ENCODE results near the gene NDUFA7. TPM values are rescaled to one million over a fixed set of nuclear protein-coding genes. Genes with fewer than 3 reads are reported as not detected.

NDUFA7 gene
- polyA plus RNA-seq, 1 of the 3 experiments (the other 2 are of a cell fraction): 111 TPM

- Histone ChIP-seq H3K4me3 (ENCODE audit: low read depth in 2 of 2, low read length in 1 of 2) (no peak overlapping the region), H4K20me1 (ENCODE audit: insufficient read depth) (no peaks in the 10 kb centered on the region), H3K79me2 (ENCODE audit: insufficient read depth) (no peaks in the 10 kb centered on the region), H3K9me2 (no peaks in the 10 kb centered on the region), H3K36me3 (replicated peaks in 1 of 2; ENCODE audit: control insufficient read depth in 1 of 2, insufficient read depth in 2 of 2, low read length in 1 of 2) (no peaks in the 10 kb centered on the region), H3F3A (replicated peaks; ENCODE audit: insufficient read depth) (no peaks in the 10 kb centered on the region), H3K9me3 (no peaks in the 10 kb centered on the region), H3K4me2 (no peak overlapping the region), H2AFZ (ENCODE audit: low read depth) (no peak overlapping the region), H3K9ac (no peak overlapping the region), H3K4me1 (ENCODE audit: control insufficient read depth in 1 of 2, insufficient read depth in 2 of 2, low read depth in 1 of 2, low read length in 1 of 2) (no peaks in the 10 kb centered on the region), H3K27me3 (ENCODE audit: insufficient read depth) (no peaks in the 10 kb centered on the region), H3K27ac (ENCODE audit: low read depth in 2 of 2, low read length in 1 of 2) (no peak overlapping the region)
- CTCF ChIA-PET: interaction anchor here (0.9 to 1.3 kb wide), 3 partner anchors 8 to 317 kb away, joined by 3 to 5 read pairs (median 3); no protein-coding TSS in a partner anchor
- no peak for DNase-seq
- TF ChIP-seq FOXJ3 (CRISPR knock-in tag; IDR thresholded peaks at IDR 0.05) (no peak), USF1 (IDR thresholded peaks at IDR 0.05; ENCODE audit: borderline replicate concordance, low read depth) (no peak), NRF1 (IDR thresholded peaks at IDR 0.05; ENCODE audit: low read depth, low read length) (no peak), IRF3 (IDR thresholded peaks at IDR 0.05; ENCODE audit: low read depth, low read length) (no peak), EZH2phosphoT487 (IDR thresholded peaks at IDR 0.05; ENCODE audit: borderline replicate concordance, low read depth) (no peak), REST (IDR thresholded peaks at IDR 0.05; ENCODE audit: low read depth, low read length) (no peak), RFX5 (IDR thresholded peaks at IDR 0.05; ENCODE audit: low read length) (no peak), MAX (IDR thresholded peaks at IDR 0.05; ENCODE audit: low read depth) (no peak), TCF12 (IDR thresholded peaks at IDR 0.05) (no peak)
- POLR2A ChIA-PET: no interaction called here
- WGBS (ENCODE audit: low lambda C conversion rate): 93% methylated on average over 8 of the region's 9 CpGs
Measured at GRCh38 chr19:8261347-8261746, 59.8 kb downstream of the NDUFA7 start.

Other genes with a start within 250 kb of the NDUFA7 start
- not detected in 2 replicates for gene FBN3, start 171.8 kb downstream of the NDUFA7 start, polyA plus RNA-seq (2012; rRNA removed)
- 36.5 and 41.4 TPM in 2 replicates for gene CERS4, start 112.0 kb downstream of the NDUFA7 start, polyA plus RNA-seq (2012; rRNA removed)
- gene CD320, start 13.0 kb downstream of the NDUFA7 start, polyA plus RNA-seq (2012; rRNA removed): 100 and 129 TPM in 2 replicates
- 410 and 601 TPM in 2 replicates for gene RPS28, start 121 bp upstream of the NDUFA7 start, polyA plus RNA-seq (2012; rRNA removed)
- gene KANK3, start 21.9 kb upstream of the NDUFA7 start, polyA plus RNA-seq (2012; rRNA removed): 0.51 and 0.91 TPM in 2 replicates
- 62.5 and 71.2 TPM in 2 replicates for gene ANGPTL4, start 42.8 kb upstream of the NDUFA7 start, polyA plus RNA-seq (2012; rRNA removed)
- 70.5 and 127 TPM in 2 replicates for gene RAB11B, start 69.0 kb upstream of the NDUFA7 start, polyA plus RNA-seq (2012; rRNA removed)
- gene MARCHF2, start 91.9 kb upstream of the NDUFA7 start, polyA plus RNA-seq (2012; rRNA removed): 52.9 and 57.2 TPM in 2 replicates
- 178 and 205 TPM in 2 replicates for gene HNRNPM, start 123.6 kb upstream of the NDUFA7 start, polyA plus RNA-seq (2012; rRNA removed)
- gene PRAM1, start 181.3 kb upstream of the NDUFA7 start, polyA plus RNA-seq (2012; rRNA removed): 0.15 and 0.18 TPM in 2 replicates
- gene ZNF414, start 192.8 kb upstream of the NDUFA7 start, polyA plus RNA-seq (2012; rRNA removed): 12.2 and 17.0 TPM in 2 replicates